ENCODE results near the gene EED.

The EED gene

DNA sequence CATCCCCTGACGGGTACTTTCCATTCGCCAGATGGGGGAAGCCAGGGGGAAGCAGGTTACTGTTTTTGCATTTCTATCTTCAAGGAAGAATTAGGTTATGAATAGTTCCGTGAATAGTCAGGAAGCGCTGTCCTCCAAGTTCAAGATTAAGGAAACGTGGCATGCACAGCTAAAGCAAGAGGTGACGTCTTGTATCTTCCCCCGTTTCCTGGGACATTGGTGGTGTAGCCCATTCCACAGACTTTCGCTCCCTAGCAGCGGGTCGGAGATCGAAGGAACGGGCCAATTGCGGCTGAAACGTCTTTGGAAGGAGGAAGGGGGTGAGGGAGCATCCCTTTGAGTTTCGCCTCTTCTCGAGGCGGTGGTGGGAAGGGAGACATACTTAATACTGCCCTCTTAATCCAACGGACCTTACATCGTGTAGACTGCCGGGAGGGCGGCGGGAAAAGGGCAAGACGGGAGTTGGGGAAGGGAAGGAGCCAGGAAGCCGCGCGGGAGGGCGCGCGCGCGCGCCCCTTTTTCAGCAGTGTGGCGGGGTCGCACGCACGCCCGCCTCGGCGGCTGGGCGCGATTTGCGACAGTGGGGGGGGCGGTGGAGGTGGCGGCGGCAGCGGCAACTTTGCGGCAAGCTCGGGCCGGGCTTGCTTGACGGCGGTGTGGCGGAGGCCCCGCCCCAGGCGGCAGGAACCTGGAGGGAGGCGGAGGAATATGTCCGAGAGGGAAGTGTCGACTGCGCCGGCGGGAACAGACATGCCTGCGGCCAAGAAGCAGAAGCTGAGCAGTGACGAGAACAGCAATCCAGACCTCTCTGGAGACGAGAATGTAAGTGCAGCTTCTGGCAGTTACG is at the start of gene EED:
EED (plus strand) TSS at position 232 of the 847 bp plus-strand sequence; CDS start at position 709, 477 bp downstream.
- peak; percentile 96 for DNase-seq

- DNase-seq: no peak
Measured at GRCh38 chr11:86194998-86195397, 49.6 kb upstream of the EED start.

DNA sequence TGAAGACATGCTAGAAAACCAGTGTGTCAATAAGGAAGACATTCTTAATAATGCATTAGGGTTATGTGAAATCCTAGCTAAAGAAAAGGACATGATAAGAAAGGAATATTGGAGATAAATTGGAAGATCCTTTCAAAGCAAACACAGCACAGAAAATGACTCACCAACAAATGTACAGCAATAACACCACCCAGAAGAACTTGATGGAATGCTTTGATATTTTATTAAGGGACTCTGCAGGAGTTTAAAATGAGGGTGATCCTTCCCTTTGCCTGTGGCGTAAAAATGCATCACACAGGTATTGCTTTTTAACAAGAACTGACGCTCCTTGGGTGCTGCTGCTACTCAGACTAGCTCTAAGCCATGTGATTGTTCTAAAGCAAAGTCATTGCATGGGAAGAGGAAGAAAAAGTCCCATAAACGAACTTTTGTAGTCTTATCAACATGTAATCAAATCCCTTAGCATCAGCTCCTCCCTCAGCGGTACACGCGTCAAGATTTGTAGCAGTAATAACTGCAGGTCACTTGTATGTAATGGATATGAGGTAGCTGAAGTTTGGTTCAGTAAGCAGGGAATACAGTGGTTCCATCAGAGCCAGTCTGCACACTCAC is 48.4 kb upstream of the EED start:
- no peak for DNase-seq

DNA sequence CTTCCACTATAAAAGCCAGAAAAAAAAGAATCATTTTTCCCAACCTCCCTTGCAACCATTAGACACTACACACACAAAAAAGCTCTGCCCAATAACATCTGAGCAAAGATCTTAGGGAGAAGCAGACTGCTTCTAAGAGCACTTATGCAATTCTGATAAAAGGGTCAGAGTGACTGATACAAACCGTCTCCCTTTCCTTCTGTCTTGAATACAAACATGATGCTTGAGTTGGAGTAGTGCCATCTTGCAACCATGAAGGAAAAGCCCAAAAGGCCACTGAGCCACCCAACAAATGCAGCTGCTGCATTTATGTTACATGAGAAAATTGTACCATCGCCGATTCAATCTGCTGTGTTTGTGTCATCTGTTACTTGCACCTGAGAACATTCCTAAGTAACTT is 47.6 kb upstream of the EED start:
- DNase-seq: no peak

- no peak for DNase-seq
Measured at GRCh38 chr11:86197448-86197847, 47.1 kb upstream of the EED start.

- DNase-seq: no peak
Measured at GRCh38 chr11:86198139-86198538, 46.4 kb upstream of the EED start.

DNA sequence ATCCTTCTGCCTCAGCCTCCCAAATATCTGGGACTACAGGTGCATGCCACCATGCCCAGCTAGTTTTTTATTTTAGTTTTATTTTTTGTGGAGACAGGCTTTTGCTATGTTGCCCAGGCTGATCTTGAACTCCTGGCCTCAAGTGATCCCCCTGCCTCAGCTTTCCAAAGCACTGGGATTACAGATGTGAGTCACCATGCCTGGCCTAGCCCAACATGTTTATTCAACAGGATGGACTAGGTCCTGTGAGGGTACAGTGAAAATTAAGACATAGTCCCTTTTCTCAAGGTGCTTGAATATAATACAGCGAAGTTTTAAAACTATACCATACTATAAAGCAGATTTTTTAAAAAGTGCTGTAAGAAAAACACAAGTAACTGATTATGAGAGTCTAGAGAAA is 45.2 kb upstream of the EED start:
- no peak for DNase-seq

DNA sequence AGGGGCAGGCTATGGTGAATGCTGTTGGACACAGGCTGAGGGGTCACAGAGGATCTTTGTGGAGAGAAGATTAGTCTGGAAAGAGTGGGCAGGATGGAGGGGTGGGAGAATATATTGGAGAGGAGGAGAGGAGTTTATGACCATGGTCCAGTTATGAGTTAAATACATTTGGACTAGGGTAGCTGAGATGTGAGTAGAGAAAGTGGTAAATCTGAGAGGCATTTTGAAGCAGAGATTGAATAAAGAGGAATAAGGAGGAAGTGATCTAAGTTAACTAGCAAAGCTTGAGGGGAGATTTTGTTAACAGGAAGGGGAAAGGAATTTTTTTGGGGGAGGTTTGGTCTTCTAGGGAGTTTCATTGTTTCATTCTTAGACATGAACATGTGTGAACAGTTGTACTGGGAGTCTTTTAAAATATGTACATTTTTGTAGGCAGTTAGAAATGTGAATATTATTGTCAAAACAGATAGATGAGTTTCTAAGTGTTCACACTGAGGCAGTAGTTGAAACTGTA is 43.1 kb upstream of the EED start:
- no peak for DNase-seq

GRCh38 chr11:86202013-86202336 is 42.6 kb upstream of the EED start:
- DNase-seq: no peak

GRCh38 chr11:86204356-86204755 is 40.2 kb upstream of the EED start:
- DNase-seq: no peak

- DNase-seq: peak; percentile 29
Measured at GRCh38 chr11:86205421-86206336, 38.9 kb upstream of the EED start.

- DNase-seq: no peak
Measured at GRCh38 chr11:86206337-86206695, 38.2 kb upstream of the EED start.

DNA sequence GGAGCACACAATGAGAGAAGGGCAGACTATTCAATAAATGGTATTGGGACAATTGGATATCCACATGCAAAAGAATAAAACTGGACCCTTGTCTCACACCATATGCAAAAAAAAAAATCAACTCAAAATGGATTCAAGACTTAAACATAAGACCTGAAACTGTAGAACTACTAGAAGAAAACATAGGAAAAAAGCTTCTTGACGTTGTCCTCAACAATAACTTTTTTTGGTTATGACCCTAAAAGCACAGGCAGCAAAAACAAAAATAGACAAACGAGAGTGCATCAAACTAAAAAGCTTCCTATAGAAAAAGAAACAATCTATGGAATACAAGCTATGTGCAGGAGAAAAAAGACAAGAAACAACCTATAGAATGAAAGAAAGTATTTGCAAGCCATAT is 37.1 kb upstream of the EED start:
- DNase-seq: no peak

- DNase-seq: no peak
Measured at GRCh38 chr11:86208572-86208971, 36.0 kb upstream of the EED start.

DNA sequence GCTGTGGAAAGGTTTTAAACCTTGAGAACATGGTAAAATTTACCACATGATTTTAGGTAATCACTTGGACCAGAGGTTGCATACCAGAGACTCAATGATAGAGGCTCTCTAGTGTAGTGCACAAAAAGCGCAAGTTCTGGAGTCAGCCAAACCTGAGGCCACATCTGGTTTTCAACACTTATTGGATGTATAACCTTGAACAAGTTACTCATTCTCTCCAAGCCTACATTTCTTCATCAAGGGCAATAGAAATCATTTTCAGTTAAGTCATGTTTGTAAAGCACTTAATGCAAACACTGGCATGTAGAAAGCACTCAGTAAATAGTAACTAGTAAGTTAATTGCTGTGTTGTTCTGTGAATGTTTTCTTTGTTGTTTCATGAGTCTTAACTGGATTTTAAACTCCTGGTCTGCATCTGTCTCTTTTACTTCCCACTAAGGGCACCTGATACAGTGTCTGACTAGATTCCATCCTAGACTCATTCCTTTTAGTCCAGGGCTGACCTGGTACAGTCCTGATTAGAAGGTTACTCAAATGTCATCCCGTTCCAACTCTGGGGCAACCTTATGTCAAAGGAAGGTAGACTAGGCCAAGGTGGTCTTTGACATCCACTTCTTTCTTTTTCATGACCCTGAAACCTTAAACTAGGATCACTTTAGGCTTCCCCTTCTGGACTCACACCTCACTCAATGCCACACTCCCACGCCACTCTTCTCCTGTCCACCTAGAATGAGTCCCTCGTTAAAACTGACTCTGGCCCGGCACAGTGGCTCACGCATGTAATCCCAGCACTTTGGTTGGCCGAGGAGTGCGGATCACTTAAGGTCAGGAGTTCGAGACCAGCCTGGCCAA is 34.5 kb upstream of the EED start:
- DNase-seq: no peak

DNA sequence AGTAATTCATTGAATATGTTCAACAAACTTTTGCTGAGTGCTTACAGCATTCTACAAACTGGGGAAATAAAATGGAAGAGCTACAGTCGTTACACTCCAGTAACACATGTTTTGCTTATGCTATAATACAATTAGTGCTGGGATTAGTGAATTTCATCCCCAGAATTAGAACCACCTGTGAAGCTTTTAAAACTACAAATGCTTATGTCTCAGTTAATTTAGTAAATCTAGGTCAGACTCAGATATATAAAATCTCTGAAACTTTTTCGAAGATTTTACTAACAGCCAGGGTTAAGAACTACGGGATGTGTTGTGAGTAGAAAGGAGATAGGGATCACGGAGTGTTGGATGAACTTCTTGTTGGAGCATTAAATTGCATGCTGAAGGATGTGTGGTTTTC is 33.7 kb upstream of the EED start:
- no peak for DNase-seq

- DNase-seq: no peak
Measured at GRCh38 chr11:86211619-86212018, 32.9 kb upstream of the EED start.

DNA sequence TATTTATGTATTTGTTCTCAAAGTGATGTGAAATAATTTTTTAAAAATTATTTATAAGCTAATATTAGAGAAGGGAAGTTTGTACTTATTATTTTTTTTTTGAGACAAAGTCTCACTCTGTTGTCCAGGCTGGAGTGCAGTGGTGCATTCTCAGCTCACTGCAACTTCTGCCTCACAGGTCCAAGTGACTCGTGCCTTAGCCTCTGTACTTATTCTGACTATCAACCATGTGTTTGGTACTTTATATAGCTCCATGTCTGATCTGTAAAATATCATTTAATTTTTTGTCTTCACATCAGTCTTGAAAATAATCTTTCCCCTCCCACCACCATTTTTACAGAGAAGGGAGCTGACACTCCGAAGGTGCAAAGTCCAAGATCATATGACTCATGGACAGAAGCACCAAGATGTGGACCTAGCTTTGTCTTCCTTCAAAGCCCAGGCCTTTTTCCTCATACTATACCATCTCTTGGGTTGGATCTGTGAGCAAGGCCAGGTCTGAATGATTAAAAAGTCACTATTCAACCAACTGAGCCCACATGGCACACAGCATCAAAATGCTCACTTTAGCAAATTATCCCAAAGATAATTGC is 32.4 kb upstream of the EED start:
- no peak for DNase-seq

- DNase-seq: peak; percentile 19
Measured at GRCh38 chr11:86214710-86215109, 29.8 kb upstream of the EED start.

- DNase-seq: peak; percentile 47
Measured at GRCh38 chr11:86218125-86219084, 26.1 kb upstream of the EED start.
